HepG2 (cell line): ENCODE results near the gene PDPK1. TPM values are rescaled to one million over a fixed set of nuclear protein-coding genes. Genes with fewer than 3 reads are reported as not detected.

ENCODE experiments used
- BRD4 ChIP-seq: sonication (generic); formaldehyde crosslinking; IDR thresholded peaks from 2 replicates; pipeline ENCODE4 v1.4.0; 2020; ENCODE audit warnings: missing genetic modification reagents
- CBX5 ChIP-seq: sonication (generic); formaldehyde crosslinking; IDR thresholded peaks from 2 replicates; pipeline ENCODE4 v1.4.0; 2020; ENCODE audit warnings: missing genetic modification reagents, borderline replicate concordance
- E2F5 ChIP-seq: sonication (generic); formaldehyde crosslinking; conservative IDR thresholded peaks from 2 replicates; pipeline ENCODE4 v1.4.0; 2020; ENCODE audit warnings: missing genetic modification reagents
- ETV5 ChIP-seq: IDR thresholded peaks from 2 replicates; pipeline ENCODE4 v1.6.1; 2018; ENCODE audit warnings: missing biosample characterization, missing genetic modification reagents, inconsistent platforms, borderline replicate concordance
- HIVEP1 ChIP-seq: sonication (generic); formaldehyde crosslinking; IDR thresholded peaks from 2 replicates; pipeline ENCODE4 v1.4.0; 2020; ENCODE audit warnings: mild to moderate bottlenecking, missing genetic modification reagents
- HNF1B ChIP-seq: sonication (generic); formaldehyde crosslinking; IDR thresholded peaks from 2 replicates; pipeline ENCODE4 v1.5.1; 2020; ENCODE audit warnings: mild to moderate bottlenecking, moderate library complexity, missing genetic modification reagents
- MTA3 ChIP-seq: sonication (generic); formaldehyde crosslinking; IDR thresholded peaks from 2 replicates; pipeline ENCODE4 v1.4.0; 2020; ENCODE audit warnings: missing genetic modification reagents
- MXD4 ChIP-seq: IDR thresholded peaks from 2 replicates; pipeline ENCODE4 v1.6.1; 2016; ENCODE audit warnings: mild to moderate bottlenecking, missing biosample characterization, missing genetic modification reagents
- NFYB ChIP-seq: sonication (generic); formaldehyde crosslinking; IDR thresholded peaks from 2 replicates; pipeline ENCODE4 v1.4.0; 2020; ENCODE audit warnings: missing genetic modification reagents
- PRDM4 ChIP-seq: sonication (generic); formaldehyde crosslinking; IDR thresholded peaks from 2 replicates; pipeline ENCODE4 v1.9.0; 2021; ENCODE audit warnings: missing genetic modification reagents, borderline replicate concordance
- RBM22 ChIP-seq: fragments of 200-400 bp; formaldehyde crosslinking; optimal IDR thresholded peaks from 2 replicates; pipeline ENCODE3; 2017; ENCODE audit warnings: mild to moderate bottlenecking, low read length, moderate library complexity
- SKIL ChIP-seq: sonication (generic); formaldehyde crosslinking; IDR thresholded peaks from 2 replicates; pipeline ENCODE4 v1.8.0; 2022; ENCODE audit warnings: missing genetic modification reagents, mild to moderate bottlenecking, moderate library complexity, borderline replicate concordance
- SNRNP70 ChIP-seq: fragments of 200-400 bp; formaldehyde crosslinking; IDR thresholded peaks from 2 replicates; pipeline ENCODE4 v1.6.1; 2017; ENCODE audit warnings: mild to moderate bottlenecking, low read depth, low read length, moderate library complexity
- ZFP36L1 ChIP-seq: sonication (generic); formaldehyde crosslinking; IDR thresholded peaks from 2 replicates; pipeline ENCODE4 v1.8.0; 2022; ENCODE audit warnings: mild to moderate bottlenecking, missing genetic modification reagents, moderate library complexity
- ZNF138 ChIP-seq: sonication (generic); formaldehyde crosslinking; IDR thresholded peaks from 2 replicates; pipeline ENCODE4 v1.5.0; 2020; ENCODE audit warnings: mild to moderate bottlenecking, low read depth, missing genetic modification reagents
- ZNF414 ChIP-seq: sonication (generic); formaldehyde crosslinking; IDR thresholded peaks from 2 replicates; pipeline ENCODE4 v1.5.0; 2020; ENCODE audit warnings: missing genetic modification reagents
- ZNF615 ChIP-seq: sonication (generic); formaldehyde crosslinking; IDR thresholded peaks from 2 replicates; pipeline ENCODE4 v1.5.0; 2020; ENCODE audit warnings: mild to moderate bottlenecking, missing genetic modification reagents, borderline replicate concordance
- ZNF713 ChIP-seq: sonication (generic); formaldehyde crosslinking; IDR thresholded peaks from 2 replicates; pipeline ENCODE4 v1.4.0; 2020; ENCODE audit warnings: mild to moderate bottlenecking, missing genetic modification reagents
- ZSCAN12 ChIP-seq: sonication (generic); formaldehyde crosslinking; IDR thresholded peaks from 2 replicates; pipeline ENCODE4 v1.9.0; 2021; ENCODE audit warnings: mild to moderate bottlenecking, missing genetic modification reagents
- polyA plus RNA-seq, 8 experiments: library from polyadenylated mRNA; depleted of rRNA in 3 of 8; stranded (reverse) in 7 of 8; unstranded in 1 of 8; fragments of >200 nt; fragmentation: Illumina TruSeq in 4 of 8; extraction: Trizol in 4 of 8; gene quantifications; 2 replicates each; pipeline versions ENCODE4 v1.2.1 to v1.2.3, GENCODE V29; 2011 to 2016; ENCODE audit warnings: low read depth in 4 of 8, missing spikeins in 1 of 8, mixed read lengths in 1 of 8; ENCODE audit not compliant: insufficient read depth in 1 of 8
- total RNA-seq, 5 experiments: library from RNA; depleted of rRNA; stranded (reverse); fragments of >200 nt; fragmentation: Illumina TruSeq; extraction: Trizol; gene quantifications; 2 replicates each; pipeline ENCODE4 v1.2.3, GENCODE V29; 2016; ENCODE audit warnings: low read depth in 1 of 5

PDPK1 gene
- total and polyA plus RNA-seq, 2 of the 13 experiments (the other 11 are each of a cell fraction or from before 2014, with no cell fraction given), result 59.6 to 129 TPM

GRCh38 chr16:2531696-2532493 is 5.9 kb upstream of the PDPK1 start (continued):
- 0 out of 2 replicates have a peak, but pooled peaks have one; percentile 65 for TF ChIP-seq ZNF615 (CRISPR knock-in tag)
- TF ChIP-seq BRD4, result 0 out of 2 replicates have a peak, but pooled peaks have one; percentile 23
- 0 out of 2 replicates have a peak, but pooled peaks have one; percentile 86 for TF ChIP-seq ZFP36L1
- no peak for TF ChIP-seq MTA3
- TF ChIP-seq SKIL (CRISPR knock-in tag), result no peak
- TF ChIP-seq ZNF713 (CRISPR knock-in tag), result no peak
- TF ChIP-seq PRDM4 (CRISPR knock-in tag), result no peak
- TF ChIP-seq HIVEP1 (CRISPR knock-in tag), result peak; percentile 81
- TF ChIP-seq ZNF138 (CRISPR knock-in tag), result peak; percentile 75; the same call in 1 of the 2 replicates
- 0 out of 2 replicates have a peak, but pooled peaks have one; percentile 36 for TF ChIP-seq ZNF414 (CRISPR knock-in tag)
- peak; percentile 30; the same call in 1 of the 2 replicates for TF ChIP-seq CBX5 (CRISPR knock-in tag)
- peak; percentile 33; the same call in 1 of the 2 replicates for TF ChIP-seq ETV5 (CRISPR knock-in tag)
- peak; percentile 78 for TF ChIP-seq NFYB (CRISPR knock-in tag)
- TF ChIP-seq RBM22, result peak; percentile 91
- TF ChIP-seq MXD4 (CRISPR knock-in tag), result peak; percentile 73
- peak; percentile 69 for TF ChIP-seq HNF1B (CRISPR knock-in tag)
- TF ChIP-seq E2F5 (CRISPR knock-in tag), result 0 out of 2 replicates have a peak, but pooled peaks have one; percentile 44
- 0 out of 2 replicates have a peak, but pooled peaks have one; percentile 38 for TF ChIP-seq ZSCAN12
- TF ChIP-seq SNRNP70, result 0 out of 2 replicates have a peak, but pooled peaks have one; percentile 88
